Stomach (tissue), 9 donors: ENCODE measurements around the gene EIF4A3. TPM values are rescaled to one million over a fixed set of nuclear protein-coding genes. Genes with fewer than 3 reads are reported as not detected.
A peak's percentile ranks its signal among the peaks of the same experiment; 100 is the strongest.

Experiments
- DNase-seq, 2 donors: peaks; one replicate each; pipeline versions ENCODE4 v3.0.0 to v3.0.0-alpha.2; 2013 to 2019
- H3K27ac ChIP-seq, 5 donors: fragments of 200-600 bp in 4 of 5; sonication (generic) in 4 of 5; one replicate each; pipeline ENCODE4 v1.5.1; 2013 to 2019; ENCODE audit warnings: mild to moderate bottlenecking in 1 of 5, moderate library complexity in 1 of 5
- H3K27me3 ChIP-seq, 3 donors: fragments of 200-600 bp; sonication (generic); one replicate each; pipeline ENCODE4 v1.5.1; 2017 to 2019; ENCODE audit warnings: mixed run types in 1 of 3
- H3K36me3 ChIP-seq, 4 donors: fragments of 200-600 bp; sonication (generic); 1 replicate in 3 of 4; 2 replicates in 1 of 4; pipeline ENCODE4 v1.5.1; 2016 to 2019
- H3K4me1 ChIP-seq, 4 donors: fragments of 200-600 bp; sonication (generic); one replicate each; pipeline ENCODE4 v1.5.1; 2016 to 2019
- H3K4me3 ChIP-seq, 4 donors: fragments of 200-600 bp; sonication (generic) in 3 of 4; one replicate each; pipeline ENCODE4 v1.5.1; 2016 to 2019; ENCODE audit warnings: mild to moderate bottlenecking in 1 of 4
- H3K9me3 ChIP-seq, 4 donors: fragments of 200-600 bp; sonication (generic); one replicate each; pipeline ENCODE4 v1.5.1; 2016 to 2019
- EP300 ChIP-seq: sonication (generic); formaldehyde crosslinking; IDR thresholded peaks from one replicate; pipeline ENCODE4 v1.6.1; 2017; ENCODE audit warnings: antibody characterized with exemption
- POLR2A ChIP-seq, 4 donors: fragments of 450-650 bp; IDR thresholded peaks; one replicate each; pipeline ENCODE4 v1.6.1; 2016; ENCODE audit warnings: antibody characterized with exemption in 4 of 4, control low read depth in 2 of 4, mild to moderate bottlenecking in 1 of 4, moderate library complexity in 1 of 4
- POLR2AphosphoS5 ChIP-seq, 3 donors: sonication (generic); formaldehyde crosslinking; IDR thresholded peaks; one replicate each; pipeline ENCODE4 v1.6.1; 2016; ENCODE audit warnings: antibody characterized with exemption in 3 of 3
- WGBS, 5 donors: extraction: QIAGEN DNeasy Blood & Tissue Kit in 3 of 5; methylation state at CpG; one replicate each; pipeline versions ENCODE4 v1.1.5 to v1.1.7; 2013 to 2018; 5-methylcytosine and 5-hydroxymethylcytosine counted together
- intact Hi-C: fragments of 100-400 bp; cut with DNase I; formaldehyde crosslinking; loops from one replicate; pipeline ENCODE4 v1.15.1; 2023; ENCODE audit warnings: low total_unique reads
- polyA plus RNA-seq, 3 donors: library from polyadenylated mRNA; stranded (reverse); fragments of 200-250 nt; gene quantifications; one replicate each; pipeline ENCODE4 v1.2.3, GENCODE V29; 2013
- total RNA-seq, 5 donors: library from RNA; depleted of rRNA; stranded (reverse); fragments of >200 nt; gene quantifications; one replicate each; pipeline versions ENCODE4 v1.1.0 to v1.2.3, GENCODE V29; 2014 to 2016
- TF ChIP-seq, protein P1 (sequence below), 7 experiments: fragments of 450-650 bp in 4 of 7; fragments of 200-600 bp in 3 of 7; sonication (generic) in 3 of 7; IDR thresholded peaks; one replicate each; pipeline ENCODE4 v1.5.1; 2016 to 2019; ENCODE audit warnings: antibody characterized with exemption in 7 of 7, control low read depth in 2 of 7, mild to moderate bottlenecking in 1 of 7
- donor health status: healthy with polysubstance abuse.
- donor health status: Bipolar disorder and iron deficiency.
- donor health status: healthy.

EIF4A3 gene
- total and polyA plus RNA-seq, 8 donors = 17.5 to 78.2 (median 49.2) TPM

- 55 to 77% (median 57%) methylated on average over 15 to 26 of the region's 26 CpGs for WGBS, 5 donors
- intact Hi-C loops = no loop called here
Observed at GRCh38 chr17:80104321-80104955, 42.5 kb downstream of the EIF4A3 start.

GRCh38 chr17:80103449-80104085 lies 43.4 kb downstream of the EIF4A3 start:
- 82 to 90% (median 87%) methylated on average over 16 to 19 of the region's 19 CpGs for WGBS, 5 donors
- H3K4me1 ChIP-seq = peaks cover 7 to 30% (median 13%) of the 10 kb centered on the region in 4 donors
- peak in 1 of 2 donors; percentile 2 for DNase-seq
- H3K9me3 ChIP-seq = no peaks in the 10 kb centered on the region
- peaks cover 0 to 21% (median 6%) of the 10 kb centered on the region in 4 donors for H3K36me3 ChIP-seq
- no peak for TF ChIP-seq POLR2A (IDR thresholded peaks at IDR 0.05)
- no peak for TF ChIP-seq EP300
- no peak for TF ChIP-seq POLR2AphosphoS5 (IDR thresholded peaks at IDR 0.05)
- TF ChIP-seq, protein P1, sequence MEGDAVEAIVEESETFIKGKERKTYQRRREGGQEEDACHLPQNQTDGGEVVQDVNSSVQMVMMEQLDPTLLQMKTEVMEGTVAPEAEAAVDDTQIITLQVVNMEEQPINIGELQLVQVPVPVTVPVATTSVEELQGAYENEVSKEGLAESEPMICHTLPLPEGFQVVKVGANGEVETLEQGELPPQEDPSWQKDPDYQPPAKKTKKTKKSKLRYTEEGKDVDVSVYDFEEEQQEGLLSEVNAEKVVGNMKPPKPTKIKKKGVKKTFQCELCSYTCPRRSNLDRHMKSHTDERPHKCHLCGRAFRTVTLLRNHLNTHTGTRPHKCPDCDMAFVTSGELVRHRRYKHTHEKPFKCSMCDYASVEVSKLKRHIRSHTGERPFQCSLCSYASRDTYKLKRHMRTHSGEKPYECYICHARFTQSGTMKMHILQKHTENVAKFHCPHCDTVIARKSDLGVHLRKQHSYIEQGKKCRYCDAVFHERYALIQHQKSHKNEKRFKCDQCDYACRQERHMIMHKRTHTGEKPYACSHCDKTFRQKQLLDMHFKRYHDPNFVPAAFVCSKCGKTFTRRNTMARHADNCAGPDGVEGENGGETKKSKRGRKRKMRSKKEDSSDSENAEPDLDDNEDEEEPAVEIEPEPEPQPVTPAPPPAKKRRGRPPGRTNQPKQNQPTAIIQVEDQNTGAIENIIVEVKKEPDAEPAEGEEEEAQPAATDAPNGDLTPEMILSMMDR (IDR thresholded peaks at IDR 0.05) = no peak
- intact Hi-C loops = no loop called here
- no peak overlapping the region for H3K4me3 ChIP-seq
- H3K27ac ChIP-seq = no peak overlapping the region
- no peaks in the 10 kb centered on the region for H3K27me3 ChIP-seq

More at GRCh38 chr17:80104321-80104955, 42.5 kb downstream of the EIF4A3 start:
- Histone ChIP-seq H3K4me3 (no peak overlapping the region), H3K9me3 (no peaks in the 10 kb centered on the region), H3K4me1 (peaks cover 7 to 30% (median 13%) of the 10 kb centered on the region in 4 donors), H3K36me3 (peaks cover 0 to 28% (median 11%) of the 10 kb centered on the region in 4 donors), H3K27ac (no peak overlapping the region), H3K27me3 (no peaks in the 10 kb centered on the region)
- TF ChIP-seq POLR2AphosphoS5 (IDR thresholded peaks at IDR 0.05) = no peak
- no peak for TF ChIP-seq POLR2A (IDR thresholded peaks at IDR 0.05)
- DNase-seq = peak in 1 of 2 donors; percentile 73

GRCh38 chr17:80102664-80103448 lies 44.1 kb downstream of the EIF4A3 start:
- H3K27ac ChIP-seq = no peak overlapping the region
- intact Hi-C loops = no loop called here
- no peaks in the 10 kb centered on the region for H3K27me3 ChIP-seq
- peak overlapping the region in 2 of 4 donors; percentile 67 to 79 for H3K4me3 ChIP-seq
- H3K9me3 ChIP-seq = no peaks in the 10 kb centered on the region
- WGBS, 5 donors = 80 to 92% (median 87%) methylated on average over 9 to 15 of the region's 15 CpGs
- H3K4me1 ChIP-seq = peaks cover 7 to 30% (median 13%) of the 10 kb centered on the region in 4 donors
- DNase-seq = peak in 1 of 2 donors; percentile 6
- H3K36me3 ChIP-seq = peaks cover 0 to 14% (median 3%) of the 10 kb centered on the region in 4 donors
- TF ChIP-seq, protein P1 (IDR thresholded peaks at IDR 0.05) = no peak
- TF ChIP-seq POLR2AphosphoS5 (IDR thresholded peaks at IDR 0.05) (no peak), EP300 (no peak), POLR2A (IDR thresholded peaks at IDR 0.05) (no peak)

GRCh38 chr17:80101946-80102663 lies 44.8 kb downstream of the EIF4A3 start:
- 31 to 43% (median 35%) methylated on average over 15 to 21 of the region's 21 CpGs for WGBS, 5 donors
- Histone ChIP-seq H3K27me3 (no peaks in the 10 kb centered on the region), H3K36me3 (peaks cover 0 to 6% (median under 1%) of the 10 kb centered on the region in 4 donors), H3K4me3 (peak overlapping the region; percentile 67 to 79 (median 71)), H3K27ac (peak overlapping the region; percentile 78 to 90 (median 88)), H3K4me1 (peaks cover 7 to 30% (median 13%) of the 10 kb centered on the region in 4 donors), H3K9me3 (no peaks in the 10 kb centered on the region)
- no peak for DNase-seq
- intact Hi-C loops = no loop called here
- TF ChIP-seq, protein P1 (IDR thresholded peaks at IDR 0.05) = no peak
- TF ChIP-seq POLR2A (IDR thresholded peaks at IDR 0.05) (no peak), EP300 (no peak), POLR2AphosphoS5 (IDR thresholded peaks at IDR 0.05) (no peak)
